Midbrain (tissue), 1 donor: ENCODE measurements around the gene ARMC6.

Experiments
- DNase-seq: peaks from one replicate; lab custom pipeline; 2025; lab: John Stamatoyannopoulos, UW

Gene ARMC6

DNA sequence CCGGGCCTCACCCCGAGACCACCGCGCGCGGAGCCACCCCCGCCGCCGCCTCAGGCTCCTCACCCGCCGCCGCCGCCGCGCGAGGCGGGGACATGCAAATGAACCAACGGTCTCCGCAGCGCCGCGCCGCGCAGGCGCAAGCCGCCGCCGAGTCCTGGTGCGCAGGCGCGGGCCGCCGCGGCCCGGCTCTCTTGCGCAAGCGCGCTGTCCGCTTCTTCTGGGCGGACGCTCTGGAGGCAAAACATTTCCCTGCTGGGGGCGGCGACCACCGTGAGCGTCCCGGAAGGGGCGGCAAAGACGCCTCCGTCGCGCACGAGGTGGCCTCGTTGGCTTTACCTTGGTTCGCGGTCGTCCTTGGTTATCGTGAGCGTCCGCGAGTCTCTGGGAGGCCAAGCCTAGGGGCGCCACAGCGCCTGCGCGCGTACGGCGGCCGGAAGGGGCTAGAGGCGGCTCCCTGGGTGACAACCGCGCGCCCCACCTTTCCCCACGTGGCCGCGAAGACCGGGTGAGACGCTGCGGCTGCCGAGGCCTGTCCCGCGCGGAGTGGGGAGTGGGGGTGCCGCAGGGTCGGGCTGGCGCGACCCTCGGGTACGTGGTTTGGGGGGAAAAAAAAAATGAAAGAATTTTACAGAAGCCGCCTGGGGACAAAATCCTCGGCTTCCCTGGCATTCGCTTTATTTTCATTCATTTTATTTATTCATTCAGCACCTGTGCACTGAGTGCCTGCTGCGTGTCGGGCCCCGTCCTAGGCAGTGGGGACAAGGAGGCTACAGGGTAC lies at the start of gene ARMC6, which contains the start of gene SUGP2:
Gene ARMC6 (plus strand): TSS at position 178 of the 778 bp plus-strand sequence. CDS start 607 bp downstream, outside the sequence.
Gene SUGP2 (minus strand): TSS at position 92 of the 778 bp plus-strand sequence. CDS start 2,446 bp downstream, outside the sequence.
- DNase-seq = peak; percentile 87

DNA sequence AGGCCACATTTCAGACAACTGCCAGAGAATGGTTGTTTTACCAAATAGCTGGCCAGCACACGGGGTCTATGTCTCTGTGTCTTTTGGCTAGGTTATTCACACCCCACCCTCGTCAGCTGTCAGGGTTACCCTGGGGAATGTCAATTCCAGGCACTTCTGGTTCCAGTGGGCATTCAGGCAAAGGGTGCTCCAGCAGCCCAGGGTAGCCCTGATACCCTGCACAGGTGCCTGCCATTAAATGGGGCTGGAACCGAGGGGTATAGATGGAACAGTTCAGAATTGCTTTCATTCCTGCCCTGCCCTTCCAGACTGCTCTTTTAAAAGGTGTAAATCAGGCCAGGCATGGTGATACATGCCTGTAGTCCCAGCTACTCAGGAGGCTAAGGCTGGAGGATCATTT lies 49.2 kb upstream of the ARMC6 start:
- DNase-seq = no peak

DNA sequence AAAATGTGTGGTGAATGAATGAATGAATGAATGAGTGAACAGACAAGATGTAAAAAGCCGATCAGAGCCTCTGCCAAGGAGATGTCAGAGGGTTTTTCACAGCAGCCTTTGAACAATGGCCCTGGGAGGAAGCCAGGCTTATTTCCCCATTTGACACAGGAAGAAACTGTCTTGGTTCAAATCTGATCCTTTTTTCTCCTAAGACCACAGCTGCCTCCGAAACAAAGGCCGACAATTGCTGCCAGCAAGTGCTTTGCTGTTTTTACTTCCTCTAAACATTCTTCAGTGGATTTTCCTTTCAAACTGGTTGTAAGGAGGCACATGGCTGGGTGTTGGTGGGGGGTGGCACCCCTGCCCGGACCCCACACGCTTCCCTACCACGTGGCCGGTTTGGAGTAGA lies 48.1 kb upstream of the ARMC6 start:
- peak; percentile 65 for DNase-seq

DNA sequence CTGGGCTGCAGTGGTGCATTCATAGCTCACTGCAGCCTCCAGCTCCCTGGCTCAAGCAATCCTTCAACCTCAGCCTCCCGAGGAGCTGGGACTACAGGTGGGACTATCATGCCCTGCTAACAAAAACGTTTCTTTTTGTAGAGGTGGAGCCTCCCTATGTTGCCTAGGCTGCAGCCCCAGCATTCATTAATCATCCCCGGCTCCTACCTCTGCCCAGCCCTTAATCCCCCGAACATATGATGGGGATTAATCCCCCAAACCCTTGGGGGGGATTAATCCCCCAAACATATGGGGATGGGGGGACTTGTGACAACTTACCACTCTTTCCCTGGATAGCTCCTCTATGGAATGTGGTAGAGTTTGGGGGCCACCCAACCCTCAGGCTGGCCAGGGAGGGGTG lies 45.9 kb upstream of the ARMC6 start:
- no peak for DNase-seq

DNA sequence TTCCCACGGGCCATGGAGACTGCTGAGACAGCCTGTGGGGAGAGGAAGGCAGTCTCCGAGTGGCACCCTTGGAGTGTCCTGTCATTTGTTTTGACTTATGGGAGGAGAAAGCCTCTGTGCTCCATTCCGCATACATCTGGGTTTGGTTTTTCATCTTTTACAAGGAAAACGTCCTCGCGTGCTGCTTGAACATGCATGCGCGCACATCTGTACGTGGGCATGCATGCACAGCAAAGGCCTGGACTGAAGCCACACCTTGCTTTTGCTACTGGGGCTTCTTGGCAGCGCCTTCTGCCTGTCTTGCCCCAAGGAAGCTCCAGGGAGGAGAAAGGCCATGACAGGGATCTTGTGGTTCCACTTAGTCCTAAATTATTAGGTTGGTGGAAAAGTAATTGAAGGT lies 44.1 kb upstream of the ARMC6 start:
- no peak for DNase-seq

DNA sequence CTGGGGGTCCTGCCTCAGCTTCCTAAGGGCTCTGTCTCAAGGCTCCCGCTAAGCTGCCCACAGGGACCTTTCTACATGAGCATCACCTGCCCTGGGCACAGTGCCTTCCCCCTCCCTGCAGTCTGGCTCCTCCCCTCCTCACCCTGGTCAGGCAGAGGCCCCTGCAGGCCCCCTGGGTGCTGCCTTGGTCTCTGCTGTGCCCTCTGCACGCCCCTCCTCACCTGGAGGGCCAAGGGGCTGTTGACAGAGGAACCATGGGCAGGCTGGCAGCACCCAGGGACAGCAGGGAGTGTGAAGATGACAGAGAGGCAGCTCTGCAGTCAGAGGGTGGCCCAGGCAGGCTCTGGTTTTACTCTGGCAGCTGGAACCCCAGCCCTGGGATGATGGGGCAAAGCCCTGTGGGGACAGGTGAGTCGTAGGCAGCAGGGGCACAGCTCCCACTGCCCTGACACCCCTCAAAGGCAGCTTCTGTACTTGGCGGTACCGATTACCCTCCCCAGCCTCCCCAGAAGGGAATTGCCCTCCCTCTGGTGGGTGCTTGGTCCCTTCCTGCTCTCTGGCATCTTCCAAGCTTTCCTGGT lies 43.2 kb upstream of the ARMC6 start:
- no peak for DNase-seq

DNA sequence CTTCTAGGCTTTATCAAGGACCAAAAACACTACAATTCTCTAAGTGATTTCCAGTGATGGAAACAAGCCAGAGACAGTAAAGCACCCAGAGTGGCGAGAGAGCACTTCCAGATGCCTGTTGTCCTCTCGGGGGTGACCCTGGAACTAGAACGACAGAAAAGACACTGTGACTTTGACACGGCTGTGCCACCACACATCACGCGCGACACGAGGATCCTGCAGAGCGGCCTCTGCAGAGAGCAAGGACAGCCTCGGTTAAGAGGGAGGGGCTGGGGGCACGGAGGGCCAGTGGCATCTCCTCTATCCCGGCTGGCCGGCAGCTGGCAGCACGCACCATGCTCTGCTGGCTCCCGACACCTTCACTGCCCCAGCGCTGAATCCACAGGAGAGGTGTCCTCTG lies 42.4 kb upstream of the ARMC6 start:
- DNase-seq = no peak

DNA sequence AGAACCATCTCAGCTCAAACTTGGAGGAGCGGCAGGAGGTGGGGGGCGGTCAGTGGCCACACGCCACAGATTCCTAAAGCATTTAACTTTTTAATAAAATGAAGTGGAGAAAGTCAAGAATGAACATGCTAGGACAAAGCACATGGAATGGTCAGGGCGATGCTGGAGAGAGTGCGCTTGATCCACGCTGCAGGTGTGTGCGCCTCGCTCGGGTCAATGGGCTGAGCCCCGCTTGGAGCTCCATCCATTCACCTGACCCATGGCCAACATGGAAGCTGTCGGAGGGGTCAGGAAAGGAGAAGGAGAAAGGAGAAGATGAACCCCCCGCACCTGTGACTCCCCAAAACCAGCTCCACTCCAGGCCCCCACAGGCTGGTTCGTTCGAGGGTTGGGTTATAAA lies 41.9 kb upstream of the ARMC6 start:
- no peak for DNase-seq

DNA sequence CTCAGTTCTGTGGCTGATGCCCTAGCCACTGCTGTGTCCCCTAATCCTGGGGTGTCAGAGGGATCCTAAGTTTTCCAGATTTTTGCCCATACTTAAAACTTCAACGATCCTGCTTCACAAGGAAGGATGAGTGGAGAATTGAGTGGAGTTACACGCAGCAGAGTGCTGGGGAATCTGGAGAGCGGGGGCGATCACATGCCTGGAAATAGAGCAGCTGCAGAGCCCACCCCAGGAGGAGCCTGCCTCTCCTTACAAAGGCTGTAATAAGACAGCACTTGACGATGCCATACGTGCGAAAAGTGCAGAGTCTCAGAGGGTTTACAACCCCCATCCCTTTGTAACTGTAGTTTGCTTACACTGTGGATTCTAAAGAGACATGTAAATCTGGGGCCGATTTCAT lies 40.7 kb upstream of the ARMC6 start:
- DNase-seq = no peak

DNA sequence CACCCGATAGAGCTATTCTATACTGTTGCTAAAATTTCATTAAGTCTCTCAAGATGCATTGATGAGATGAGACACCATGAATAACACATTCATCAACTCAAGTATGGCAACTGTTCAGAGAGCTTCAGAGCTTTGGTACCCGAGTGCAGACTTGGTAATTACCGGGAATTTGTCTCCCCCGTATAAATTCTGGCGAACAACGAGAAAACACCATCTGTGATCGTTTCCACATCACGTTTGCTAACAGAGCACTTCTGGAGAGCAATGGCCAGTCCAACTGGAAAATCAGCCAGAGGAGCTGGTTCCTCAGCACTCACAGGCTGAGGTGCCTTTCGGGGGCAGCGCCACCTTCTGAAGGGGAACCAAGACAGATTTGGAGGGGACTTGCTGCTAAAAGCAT lies 40.3 kb upstream of the ARMC6 start:
- no peak for DNase-seq

DNA sequence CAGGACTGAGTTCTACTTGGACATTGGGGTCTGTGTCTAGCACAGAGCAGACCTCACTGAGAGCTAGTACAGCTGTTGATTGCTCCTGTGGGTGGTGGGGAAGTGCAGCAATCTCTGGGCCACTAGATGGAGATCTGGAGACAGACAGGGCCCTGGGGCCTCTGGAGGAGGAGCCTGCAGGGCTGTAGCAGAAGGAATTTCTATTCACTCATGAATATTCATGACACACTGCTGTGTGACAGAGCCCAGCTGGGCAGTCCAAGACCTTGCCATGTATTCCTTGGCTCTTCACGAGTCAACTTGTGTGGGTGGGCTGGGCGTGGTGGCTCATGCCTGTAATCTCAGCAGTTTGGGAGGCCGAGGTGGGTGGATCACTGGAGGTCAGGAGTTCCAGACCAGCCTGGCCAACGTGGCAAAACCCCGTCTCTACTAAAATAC lies 37.6 kb upstream of the ARMC6 start:
- DNase-seq = peak; percentile 85

DNA sequence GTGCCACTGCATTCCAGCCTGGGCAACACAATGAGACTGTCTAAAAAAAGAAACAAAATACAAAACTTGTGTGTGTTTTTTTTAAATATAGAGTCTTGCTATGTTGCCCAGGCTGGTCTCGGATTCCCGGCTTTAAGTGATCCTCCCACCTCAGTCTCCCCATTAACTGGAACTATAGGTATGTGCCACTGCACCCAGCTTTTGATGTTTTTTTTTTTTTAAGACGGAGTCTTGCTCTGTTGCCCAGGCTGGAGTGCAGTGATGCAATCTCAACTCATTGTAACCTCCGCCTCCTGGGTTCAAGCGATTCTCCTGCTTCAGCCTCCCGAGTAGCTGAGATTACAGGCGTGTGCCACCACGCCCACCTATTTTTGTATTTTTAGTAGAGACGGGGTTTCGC lies 37.1 kb upstream of the ARMC6 start:
- DNase-seq = no peak

DNA sequence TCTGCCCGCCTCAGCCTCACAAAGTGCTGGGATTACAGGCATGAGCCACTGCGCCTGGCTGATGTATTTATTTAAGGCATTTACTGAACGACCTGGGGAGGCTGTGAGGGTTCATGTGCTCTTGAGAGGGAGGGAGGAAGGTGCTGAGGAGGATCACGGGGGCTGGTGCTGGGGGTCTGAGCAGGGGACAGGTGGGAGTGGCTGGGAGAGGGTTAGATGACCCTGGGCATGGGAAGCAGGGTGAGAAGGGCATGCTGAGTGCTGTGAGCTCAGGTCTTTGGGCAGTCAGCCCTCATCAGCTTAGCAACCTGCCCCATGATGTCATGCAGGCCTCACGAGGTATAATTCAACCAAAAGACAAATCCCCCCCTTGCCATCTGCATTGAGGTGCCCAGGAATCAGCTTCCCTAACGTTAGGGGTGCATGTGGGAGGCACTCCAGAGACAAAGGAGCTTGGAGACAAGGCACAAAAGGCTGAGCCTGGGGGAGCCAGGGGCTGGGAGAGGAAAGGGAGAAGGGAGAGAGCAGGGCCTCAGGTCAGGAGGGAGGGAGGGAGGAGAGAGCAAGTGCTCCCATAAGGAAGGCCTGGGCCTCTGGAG lies 36.5 kb upstream of the ARMC6 start:
- no peak for DNase-seq

DNA sequence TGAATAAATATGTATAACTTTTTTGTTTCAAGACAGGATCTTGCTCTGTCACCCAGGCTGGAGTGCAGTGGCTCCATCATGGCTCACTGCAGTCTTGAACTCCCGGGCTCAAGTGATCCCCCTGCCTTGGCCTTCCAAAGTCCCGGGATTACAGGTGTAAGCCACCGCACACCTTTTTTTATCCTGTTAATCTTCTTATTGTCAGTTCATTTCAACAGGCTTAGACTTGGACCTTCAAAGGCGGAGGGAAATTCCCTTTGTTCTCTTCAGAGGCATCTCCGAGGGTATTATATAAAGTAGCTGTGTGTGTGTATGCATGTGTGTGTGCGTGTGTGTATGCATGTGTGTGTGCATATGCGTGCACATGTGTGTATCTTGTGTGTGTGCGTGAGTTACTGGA lies 35.1 kb upstream of the ARMC6 start:
- DNase-seq = no peak

DNA sequence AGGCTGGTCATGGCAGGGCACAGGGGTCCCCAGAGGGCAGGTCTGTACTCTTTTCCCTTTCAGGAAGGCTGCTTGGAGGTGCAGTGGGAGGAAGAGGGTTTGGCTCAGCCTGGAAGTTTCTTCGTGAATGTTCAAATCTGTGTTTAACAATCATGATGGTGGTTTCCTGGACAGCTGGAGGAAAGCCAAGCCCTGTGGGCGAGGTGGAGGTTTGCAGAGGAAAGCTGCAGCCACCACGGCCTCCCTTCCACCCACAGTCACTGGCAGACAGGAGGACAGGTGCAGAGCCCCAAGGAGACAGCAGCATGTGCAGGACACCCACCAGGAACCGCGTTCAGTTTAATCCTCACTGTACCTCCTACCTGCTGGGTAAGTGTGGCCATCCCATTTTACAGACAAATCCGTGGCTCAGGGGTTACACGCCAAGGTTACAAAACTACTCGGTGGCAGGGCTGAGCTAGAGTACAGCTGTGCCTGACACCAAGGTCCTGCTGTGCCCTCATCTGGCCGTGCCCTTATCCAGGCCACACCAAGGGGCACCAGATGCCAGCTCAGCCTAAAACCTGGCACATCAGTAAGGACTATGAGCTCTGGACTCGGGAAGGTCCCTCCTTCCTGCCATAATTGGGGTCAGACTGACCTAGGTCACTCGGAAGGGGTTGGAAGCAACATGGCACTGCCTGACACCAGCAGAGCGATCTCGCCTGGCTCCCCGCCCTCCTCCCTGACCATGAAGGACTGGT lies 34.2 kb upstream of the ARMC6 start:
- no peak for DNase-seq

DNA sequence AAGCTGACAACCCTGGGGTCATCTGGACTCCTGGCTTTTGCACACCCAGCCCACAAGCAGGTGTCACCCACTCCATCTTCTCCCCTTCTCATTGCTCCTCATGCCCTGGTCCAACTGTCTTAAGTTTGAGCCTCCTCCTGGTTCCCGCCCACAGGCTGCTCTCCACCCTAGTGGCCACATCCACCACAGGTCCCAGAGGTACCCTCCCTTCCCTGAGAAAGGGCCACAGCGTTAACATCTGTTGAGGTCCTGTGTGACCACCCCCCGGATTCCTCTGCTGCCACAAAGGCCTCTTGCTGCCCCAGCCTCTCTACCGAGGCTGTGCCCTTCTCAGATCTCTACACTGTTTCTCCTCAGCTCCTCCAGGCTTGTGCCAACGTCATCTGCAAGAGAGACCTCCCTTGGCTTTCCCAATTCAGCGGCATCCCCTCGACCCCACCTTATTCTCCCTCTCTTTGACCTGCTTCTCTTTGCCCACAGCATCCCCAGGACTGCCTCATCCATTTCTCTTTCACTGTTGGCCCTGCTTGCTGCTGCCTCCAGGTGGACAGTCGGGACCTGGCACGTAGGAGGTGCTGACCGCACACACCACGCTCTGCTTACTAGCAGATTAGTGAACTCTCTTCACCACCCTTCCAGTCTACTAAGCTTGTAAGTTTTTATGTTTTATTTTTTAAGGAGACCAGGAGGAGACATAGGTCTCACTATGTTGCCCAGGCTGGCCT lies 33.3 kb upstream of the ARMC6 start:
- DNase-seq = no peak

DNA sequence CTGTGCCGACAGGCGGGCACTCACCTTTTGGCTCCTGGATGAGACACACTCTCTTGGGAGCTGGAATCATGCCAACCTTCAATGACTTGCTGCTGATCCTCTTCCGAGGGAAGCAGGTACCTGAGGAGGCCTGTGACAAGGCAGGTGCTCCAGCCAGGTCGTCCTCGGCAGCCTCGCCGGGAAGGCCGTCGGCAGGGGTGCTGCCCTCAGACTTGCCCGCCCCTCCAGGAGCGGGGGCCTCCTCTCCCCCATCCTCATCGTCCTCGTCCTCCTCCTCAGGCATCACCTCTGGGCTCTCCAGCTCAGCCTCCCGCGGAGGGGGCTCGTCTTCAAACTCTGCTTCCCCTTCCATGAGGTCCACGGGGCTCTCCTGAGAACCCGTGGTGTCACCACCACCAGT lies 29.3 kb upstream of the ARMC6 start:
- DNase-seq = no peak

DNA sequence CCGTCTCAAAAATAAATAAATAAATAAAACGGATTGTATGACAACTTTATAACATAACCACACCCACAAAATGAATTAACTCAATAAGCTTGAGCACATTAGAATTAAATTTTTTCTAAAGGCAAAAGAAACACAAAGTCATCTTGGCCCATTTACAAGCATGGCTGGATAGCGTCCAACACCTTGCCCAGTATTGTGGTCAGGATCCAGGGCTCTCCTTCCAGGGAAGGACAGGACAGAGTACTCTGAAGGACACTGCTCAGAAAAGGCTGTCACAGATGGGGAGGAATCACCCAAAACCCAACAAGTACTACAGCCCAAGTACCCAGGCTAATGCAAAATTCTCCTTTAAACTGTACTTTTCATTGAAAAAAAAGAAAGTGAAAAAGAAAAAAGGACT lies 27.2 kb upstream of the ARMC6 start:
- DNase-seq = no peak

DNA sequence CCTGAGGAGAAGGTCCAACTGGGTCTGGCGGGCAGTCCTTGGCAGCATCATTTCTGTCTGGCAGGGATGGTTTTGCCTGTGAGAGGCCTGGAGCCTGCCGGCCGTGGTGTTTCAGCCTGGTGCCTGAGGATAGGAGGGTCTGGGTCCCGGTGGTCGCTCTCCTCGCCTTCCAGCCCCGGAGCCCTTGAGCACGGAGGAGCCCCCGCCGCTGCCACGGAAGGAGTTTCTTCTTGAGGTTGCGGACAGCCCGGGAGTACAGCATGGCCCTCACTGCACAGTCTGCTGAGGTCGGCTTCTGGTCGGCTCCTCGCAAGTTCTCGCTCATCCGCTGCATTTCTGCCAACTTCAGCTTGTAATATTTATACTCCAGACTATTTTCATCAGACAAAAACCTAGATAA lies 23.5 kb upstream of the ARMC6 start:
- no peak for DNase-seq

DNA sequence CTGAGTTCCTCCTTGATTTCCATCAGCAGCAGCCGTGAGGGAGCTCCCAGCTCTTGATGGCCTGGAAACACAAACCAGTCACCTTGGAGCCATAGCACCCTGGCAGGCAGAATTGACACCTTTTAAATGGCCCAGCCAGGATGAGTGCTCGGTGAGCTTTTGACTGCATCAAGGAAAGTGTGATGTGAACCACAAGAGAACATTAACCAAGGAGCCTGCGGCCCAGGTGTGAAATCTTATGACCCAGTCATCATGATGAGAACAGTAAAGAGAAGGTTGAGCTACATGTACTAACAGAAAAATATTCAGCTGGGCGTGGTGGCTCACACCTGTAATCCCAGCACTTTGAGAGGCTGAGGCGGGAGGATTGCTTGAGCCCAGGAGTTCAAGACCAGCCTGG lies 22.9 kb upstream of the ARMC6 start:
- no peak for DNase-seq

DNA sequence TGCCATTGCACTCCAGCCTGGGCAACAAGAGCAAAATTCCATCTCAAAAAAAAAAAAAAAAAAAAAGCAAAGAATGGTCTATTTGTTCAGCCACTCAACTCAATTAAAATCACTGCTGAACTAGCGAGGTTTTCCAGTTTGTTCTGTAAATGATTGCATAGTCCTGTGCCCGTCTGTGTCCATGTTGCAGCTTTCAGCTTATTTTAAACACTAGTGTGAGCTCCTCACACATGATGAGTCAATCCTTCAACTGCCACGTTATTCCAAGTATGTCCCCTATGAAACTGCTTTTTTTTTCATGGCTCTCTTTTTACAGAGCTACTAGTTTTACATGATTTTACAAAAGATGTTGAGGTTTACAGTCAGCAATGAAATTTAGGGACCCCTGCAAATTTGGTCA lies 12.3 kb upstream of the ARMC6 start:
- DNase-seq = no peak

DNA sequence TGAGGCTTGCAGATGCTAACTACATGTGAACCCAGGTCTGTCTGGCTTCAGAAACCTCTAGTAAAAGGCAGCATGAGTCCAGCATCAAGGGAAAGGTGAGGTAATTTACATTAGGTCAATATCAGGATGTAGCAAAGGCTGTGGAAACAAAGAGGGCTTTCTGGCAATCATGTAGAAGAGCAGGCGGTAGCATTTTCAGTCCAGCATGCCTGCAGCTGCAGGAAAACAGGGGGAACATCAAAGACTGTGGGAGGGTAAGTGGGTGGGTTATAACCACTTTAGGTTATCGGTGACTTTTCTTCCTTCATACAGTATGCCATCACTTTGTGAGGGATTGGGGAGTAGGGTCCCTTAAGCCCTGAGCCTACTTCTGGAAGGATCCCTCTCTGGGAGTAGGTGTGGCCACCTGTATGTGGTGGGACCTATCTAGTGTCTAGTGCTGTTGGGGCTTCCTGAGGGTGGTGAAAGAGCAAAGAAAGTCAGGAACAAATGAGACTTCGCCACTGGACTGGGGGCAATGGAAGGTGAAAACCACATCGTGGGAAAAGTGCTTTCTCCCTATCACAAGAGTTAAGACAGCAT lies 10.9 kb upstream of the ARMC6 start:
- no peak for DNase-seq
